ENCODE measurements around the gene FBXL12.
A peak's percentile ranks its signal among the peaks of the same experiment; 100 is the strongest.
"Not testable (repeated sequence)": the region's sequence is repeated elsewhere in the genome, so short reads cannot be mapped to it uniquely, and the experiment has no call there.

Gene FBXL12

DNA sequence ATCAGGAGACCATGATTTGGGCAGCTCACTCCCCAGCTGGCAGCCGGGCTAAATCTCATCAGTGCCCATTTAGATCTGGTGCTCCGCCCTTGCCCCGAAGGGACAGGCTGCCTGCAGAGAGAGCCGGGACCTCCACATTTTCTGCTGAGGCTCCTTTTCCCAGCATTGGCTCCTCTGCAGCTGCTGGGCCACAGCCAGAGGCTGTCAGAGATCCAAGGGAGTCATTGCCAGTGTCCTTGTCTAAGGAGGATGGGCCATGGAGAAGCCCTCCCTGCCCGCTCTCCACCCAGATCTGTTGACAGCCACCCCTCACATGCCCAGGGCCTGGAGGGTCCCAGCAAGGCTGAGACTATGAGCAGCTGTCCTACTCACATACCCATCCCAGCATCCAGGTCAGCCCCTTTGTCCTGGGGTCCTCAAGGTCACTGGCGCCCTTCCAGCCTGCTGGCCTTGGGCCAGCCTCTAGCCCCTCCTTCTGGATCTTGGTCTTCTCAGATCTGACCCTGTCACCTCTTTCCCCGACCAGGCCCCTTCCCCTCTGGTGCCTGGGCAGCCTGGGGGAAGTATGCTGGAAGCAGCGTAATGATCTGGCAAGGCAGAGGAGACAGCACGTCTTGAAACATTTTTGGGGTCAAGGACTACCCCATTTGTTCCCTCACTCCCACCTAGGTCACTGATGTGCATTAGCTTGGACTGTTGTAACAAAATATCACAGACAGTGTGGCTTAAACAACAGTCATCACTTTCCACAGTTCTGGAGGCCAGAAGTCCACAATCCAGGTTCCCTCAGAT lies 24.2 kb upstream of the FBXL12 start:
- no peak overlapping the region for H3K4me3 ChIP-seq (ENCODE audit: low read depth, low read length)

GRCh38 chr19:9839415-9839814 lies 20.5 kb upstream of the FBXL12 start:
- no peak overlapping the region for H3K4me3 ChIP-seq (ENCODE audit: low read depth, low read length)

DNA sequence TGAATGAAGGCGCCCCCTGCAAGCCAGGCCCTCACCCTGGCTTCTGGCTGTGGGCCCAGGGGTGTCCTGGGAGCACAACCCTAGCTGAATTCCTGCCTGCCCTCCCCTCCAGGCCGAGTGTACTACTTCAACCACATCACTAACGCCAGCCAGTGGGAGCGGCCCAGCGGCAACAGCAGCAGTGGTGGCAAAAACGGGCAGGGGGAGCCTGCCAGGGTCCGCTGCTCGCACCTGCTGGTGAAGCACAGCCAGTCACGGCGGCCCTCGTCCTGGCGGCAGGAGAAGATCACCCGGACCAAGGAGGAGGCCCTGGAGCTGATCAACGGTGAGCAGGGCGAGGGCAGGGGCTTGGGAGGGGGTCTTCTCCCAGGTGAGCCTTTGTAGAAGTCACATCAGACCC lies 19.4 kb upstream of the FBXL12 start:
- H3K4me3 ChIP-seq (ENCODE audit: low read depth, low read length): no peak overlapping the region

- H3K4me3 ChIP-seq (ENCODE audit: low read depth, low read length): peak overlapping the region; percentile 79
These were observed 17.1 kb upstream of the FBXL12 start for GRCh38 chr19:9836021-9836420.

DNA sequence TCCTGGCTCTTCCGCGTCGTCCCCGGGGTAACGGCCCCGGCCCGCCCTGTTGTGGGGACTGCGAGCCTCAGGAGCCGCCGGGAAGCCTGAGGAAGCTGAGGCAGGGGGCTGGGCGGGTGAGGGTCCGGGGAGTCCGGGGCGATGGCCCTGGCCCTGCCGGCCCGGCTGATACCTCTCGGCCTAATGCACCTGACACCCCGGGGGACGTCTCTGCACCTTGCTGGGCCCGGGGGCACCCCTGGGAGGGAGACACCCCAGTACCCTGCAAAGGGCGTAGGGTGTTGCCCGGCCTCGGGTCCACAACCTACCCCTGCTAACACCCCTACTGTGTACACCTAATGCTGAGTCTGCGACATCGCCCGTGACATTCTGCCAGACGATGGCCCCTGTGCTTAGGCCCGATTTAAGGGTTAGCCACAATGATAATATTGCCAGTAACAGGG lies 16.6 kb upstream of the FBXL12 start:
- peak overlapping the region; percentile 79 for H3K4me3 ChIP-seq (ENCODE audit: low read depth, low read length)

- peak within 1 kb of the TSS; percentile 79 for H3K4me3 ChIP-seq (ENCODE audit: low read depth, low read length)
These were observed 16.0 kb upstream of the FBXL12 start, which contains the start of gene PIN1 for GRCh38 chr19:9834726-9835506. Gene PIN1 (plus strand): TSS chr19:9835318. CDS start chr19:9835345, 27 bp downstream.

- H3K4me3 ChIP-seq (ENCODE audit: low read depth, low read length): no peak overlapping the region
These were observed 15.4 kb upstream of the FBXL12 start for GRCh38 chr19:9834307-9834725.

GRCh38 chr19:9828551-9829063 lies 9.7 kb upstream of the FBXL12 start:
- H3K4me3 ChIP-seq (ENCODE audit: low read depth, low read length): peak overlapping the region; percentile 96

DNA sequence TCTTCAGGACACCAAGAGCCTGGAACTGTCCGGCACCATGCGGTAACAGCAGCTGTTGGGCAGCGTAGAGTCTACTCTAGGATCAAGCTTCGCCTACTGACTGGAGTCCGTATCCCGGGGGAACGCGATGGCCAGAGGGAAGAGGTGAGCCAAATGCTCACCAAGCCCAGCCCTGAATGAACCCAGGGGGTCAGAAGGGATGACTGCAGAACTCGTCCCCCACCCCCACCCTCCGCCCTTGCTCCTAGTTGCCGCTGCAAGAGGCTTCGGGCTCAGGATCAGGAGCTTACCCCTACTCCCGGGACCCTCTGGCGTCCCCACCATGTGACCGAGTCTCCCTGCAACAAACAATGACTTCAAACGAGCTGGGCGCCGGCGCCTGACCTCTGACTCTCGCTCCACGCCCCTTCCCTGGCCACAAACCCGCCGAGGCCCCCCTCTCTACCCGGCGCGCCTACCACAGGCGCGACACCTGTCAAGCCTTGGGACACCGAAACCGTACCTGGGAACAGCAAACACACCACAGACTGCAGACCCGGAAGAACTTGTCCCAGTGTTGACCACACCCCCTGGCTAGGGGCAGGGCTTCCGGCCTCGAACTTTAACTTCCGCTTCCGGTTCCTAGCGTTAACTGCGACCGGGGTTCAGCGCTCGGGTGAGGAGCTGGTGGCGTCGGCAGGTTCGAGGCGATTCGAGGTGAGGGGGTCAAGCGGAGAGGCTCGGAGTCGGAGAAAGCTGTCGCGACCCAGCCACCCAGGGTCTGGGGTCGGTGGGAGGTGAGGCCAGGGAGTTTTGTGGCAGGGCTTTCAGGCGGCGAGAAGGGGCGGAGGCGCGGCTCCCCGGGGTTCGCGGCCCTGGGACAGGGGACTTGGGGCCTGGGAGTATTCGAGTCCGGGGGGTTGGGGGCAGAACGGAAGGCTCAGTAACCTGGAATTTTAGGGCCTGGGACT lies 8.7 kb upstream of the FBXL12 start, which contains the start of gene UBL5:
Gene UBL5 (plus strand): TSS at position 630 of the 950 bp plus-strand sequence. CDS start 420 bp downstream, outside the sequence.
- H3K4me3 ChIP-seq (ENCODE audit: low read depth, low read length): peak within 1 kb of the TSS; percentile 96

DNA sequence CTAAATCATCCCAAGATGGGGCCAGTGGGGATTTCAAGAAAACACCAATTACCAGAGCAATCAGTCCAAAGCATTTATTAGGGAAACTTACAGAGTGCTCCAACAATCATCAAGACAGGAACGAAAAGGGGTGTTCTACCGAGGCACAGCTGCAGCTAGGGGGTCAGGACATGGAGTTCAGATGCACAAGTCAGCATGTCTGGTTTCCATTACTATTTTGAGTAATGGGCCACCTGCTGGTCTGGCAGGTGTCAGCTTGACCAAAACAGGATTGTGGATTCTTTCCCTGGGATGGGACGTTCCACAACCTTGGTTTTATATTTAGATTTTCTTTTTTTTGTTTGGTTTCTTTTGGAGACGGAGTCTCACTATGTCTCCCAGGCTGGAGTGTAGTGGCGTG lies 4.9 kb upstream of the FBXL12 start:
- H3K4me3 ChIP-seq (ENCODE audit: low read depth, low read length): no peak overlapping the region

- not testable (repeated sequence) for H3K4me3 ChIP-seq (ENCODE audit: low read depth, low read length)
These were observed 1.2 kb upstream of the FBXL12 start for GRCh38 chr19:9820034-9820433.

- no peak overlapping the region for H3K4me3 ChIP-seq (ENCODE audit: low read depth, low read length)
These were observed 674 bp upstream of the FBXL12 start for GRCh38 chr19:9819596-9819909.

DNA sequence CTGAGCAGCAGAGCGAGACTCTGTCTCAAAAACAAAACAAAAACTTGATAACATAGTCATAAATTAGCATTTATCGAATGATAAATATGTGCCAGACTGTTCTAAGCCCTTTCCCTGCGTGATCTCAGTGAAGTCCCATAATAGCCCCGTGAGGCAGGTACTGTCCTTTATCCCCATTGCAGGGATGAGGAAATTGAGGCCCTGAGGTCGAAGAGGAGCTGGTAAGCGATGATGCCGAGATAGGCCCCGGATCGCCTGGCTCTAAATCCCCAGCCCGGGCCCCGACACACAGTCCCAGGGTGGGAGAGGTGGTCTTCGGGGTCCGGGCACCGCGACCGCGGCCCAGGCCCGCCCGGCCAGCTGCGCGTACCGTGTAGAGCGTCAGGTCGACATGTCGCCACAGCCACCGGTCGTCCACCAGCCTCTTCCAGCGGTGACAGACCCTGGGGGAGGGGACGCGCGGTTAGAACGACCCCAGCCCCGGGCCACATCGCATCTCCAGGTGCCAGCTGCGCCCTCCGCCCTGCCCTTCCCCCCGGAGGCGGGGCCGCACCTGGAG lies 625 bp downstream of the FBXL12 start:
- peak overlapping the region; percentile 96 for H3K4me3 ChIP-seq (ENCODE audit: low read depth, low read length)

- no peak overlapping the region for H3K4me3 ChIP-seq (ENCODE audit: low read depth, low read length)
These were observed 7.7 kb downstream of the FBXL12 start for GRCh38 chr19:9811139-9811538.

DNA sequence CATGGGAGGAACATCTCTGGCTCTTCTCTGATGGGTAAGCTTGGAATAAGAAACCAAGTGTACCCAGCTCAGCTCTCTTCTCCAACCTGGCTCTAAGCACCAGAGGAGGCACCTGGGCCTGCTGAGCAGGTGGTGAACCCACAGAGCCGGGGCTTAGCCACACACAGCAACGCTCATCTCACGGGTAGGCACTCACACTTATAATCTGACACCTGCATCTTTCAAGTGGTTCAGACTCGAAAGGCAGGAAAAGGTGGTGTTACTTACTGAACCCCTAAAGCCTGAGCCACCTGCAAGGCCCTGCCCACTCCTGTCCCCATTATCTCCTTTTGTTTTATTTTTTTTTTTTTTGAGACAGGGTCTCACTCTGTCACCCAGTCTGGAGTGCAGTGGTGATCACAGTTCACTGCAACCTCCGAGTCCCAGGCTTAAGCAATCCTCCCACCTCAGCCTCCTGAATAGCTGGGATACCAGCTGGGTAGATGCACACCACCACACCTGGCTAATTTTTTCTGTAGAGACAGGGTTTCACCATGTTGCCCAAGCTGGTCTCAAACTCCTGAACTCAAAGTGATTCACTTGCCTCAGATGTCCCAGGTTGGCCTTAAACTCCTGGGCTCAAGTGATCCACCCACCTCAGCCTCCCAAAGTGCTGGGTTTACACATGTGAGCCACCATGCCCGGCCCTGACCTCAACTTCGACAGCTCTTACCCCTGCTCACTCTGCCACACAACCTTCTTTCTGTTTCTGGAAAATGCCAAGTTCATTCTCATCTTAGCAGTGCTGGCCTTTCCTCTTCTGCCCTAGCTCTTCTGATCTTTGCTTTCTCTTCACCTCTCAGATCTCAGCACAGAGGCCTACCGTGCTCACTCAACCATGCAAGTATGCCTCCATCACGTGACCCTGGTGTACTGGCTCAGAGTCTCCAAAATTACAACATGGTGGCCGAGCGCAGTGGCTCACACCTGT lies 9.7 kb downstream of the FBXL12 start:
- no peak overlapping the region for H3K4me3 ChIP-seq (ENCODE audit: low read depth, low read length)

GRCh38 chr19:9806803-9807202 lies 12.1 kb downstream of the FBXL12 start:
- no peak overlapping the region for H3K4me3 ChIP-seq (ENCODE audit: low read depth, low read length)

- H3K4me3 ChIP-seq (ENCODE audit: low read depth, low read length): no peak overlapping the region
These were observed 16.9 kb downstream of the FBXL12 start for GRCh38 chr19:9801976-9802375.

DNA sequence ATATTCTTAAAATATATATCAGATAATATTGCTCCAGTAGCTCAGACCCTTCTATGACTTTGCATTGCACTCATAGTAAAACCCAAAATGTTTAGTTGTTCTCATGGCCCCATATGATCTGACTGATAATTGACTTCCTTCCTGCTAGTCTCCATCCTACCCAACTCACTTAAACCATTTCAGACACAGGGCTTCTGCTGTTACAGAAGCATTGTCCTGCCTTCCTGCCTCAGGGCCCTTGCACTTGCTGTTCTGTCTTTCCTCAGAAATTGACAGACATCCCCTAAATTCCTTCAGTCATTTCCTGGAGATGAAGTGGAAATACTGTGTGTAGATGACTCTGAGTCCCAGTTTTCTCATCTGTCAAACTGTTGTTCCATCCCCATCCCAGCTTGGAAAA lies 19.7 kb downstream of the FBXL12 start:
- no peak overlapping the region for H3K4me3 ChIP-seq (ENCODE audit: low read depth, low read length)

GRCh38 chr19:9797871-9798270 lies 21.0 kb downstream of the FBXL12 start:
- H3K4me3 ChIP-seq (ENCODE audit: low read depth, low read length): no peak overlapping the region
